Measurements from ENCODE around the gene SAP30BP.

Gene SAP30BP

DNA sequence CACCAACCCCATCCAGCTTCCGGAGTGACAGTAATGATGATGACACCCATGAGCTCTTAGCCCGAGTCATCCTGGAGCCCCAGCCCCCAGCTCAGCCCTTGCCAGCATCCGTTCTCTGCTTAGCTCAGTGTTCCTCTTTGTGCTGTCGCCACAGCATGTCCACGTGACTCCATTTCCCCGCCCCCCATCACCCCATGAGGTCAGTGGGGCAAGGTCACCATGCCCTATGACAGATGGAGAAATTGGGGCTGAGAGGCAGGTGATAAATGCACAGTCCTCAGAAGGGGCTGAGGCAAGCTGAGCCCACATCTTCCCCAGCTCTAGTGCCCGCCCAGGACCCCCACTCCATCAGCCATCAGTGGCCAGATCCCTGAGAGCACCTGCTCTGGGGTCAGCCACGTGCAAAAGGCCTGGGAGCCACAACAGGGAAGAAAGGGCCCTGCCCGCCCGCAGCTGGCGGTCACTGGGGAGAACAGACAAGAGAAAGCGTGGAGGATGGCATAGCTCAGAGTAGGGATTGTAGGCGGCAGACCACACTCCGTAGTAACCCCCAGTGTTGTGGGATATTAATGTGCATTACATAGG lies 71.2 kb downstream of the SAP30BP start:
- TF ChIP-seq SIN3A (IDR thresholded peaks at IDR 0.05; ENCODE audit: borderline replicate concordance, insufficient read depth, low read length) (no peak), FOXP2 (optimal IDR thresholded peaks at IDR 0.05; ENCODE audit: borderline replicate concordance, extremely low read depth, extremely low read length, insufficient read depth) (no peak), TAF1 (IDR thresholded peaks at IDR 0.05; ENCODE audit: borderline replicate concordance, insufficient read depth, low read length) (no peak)
- TF ChIP-seq, protein P1, sequence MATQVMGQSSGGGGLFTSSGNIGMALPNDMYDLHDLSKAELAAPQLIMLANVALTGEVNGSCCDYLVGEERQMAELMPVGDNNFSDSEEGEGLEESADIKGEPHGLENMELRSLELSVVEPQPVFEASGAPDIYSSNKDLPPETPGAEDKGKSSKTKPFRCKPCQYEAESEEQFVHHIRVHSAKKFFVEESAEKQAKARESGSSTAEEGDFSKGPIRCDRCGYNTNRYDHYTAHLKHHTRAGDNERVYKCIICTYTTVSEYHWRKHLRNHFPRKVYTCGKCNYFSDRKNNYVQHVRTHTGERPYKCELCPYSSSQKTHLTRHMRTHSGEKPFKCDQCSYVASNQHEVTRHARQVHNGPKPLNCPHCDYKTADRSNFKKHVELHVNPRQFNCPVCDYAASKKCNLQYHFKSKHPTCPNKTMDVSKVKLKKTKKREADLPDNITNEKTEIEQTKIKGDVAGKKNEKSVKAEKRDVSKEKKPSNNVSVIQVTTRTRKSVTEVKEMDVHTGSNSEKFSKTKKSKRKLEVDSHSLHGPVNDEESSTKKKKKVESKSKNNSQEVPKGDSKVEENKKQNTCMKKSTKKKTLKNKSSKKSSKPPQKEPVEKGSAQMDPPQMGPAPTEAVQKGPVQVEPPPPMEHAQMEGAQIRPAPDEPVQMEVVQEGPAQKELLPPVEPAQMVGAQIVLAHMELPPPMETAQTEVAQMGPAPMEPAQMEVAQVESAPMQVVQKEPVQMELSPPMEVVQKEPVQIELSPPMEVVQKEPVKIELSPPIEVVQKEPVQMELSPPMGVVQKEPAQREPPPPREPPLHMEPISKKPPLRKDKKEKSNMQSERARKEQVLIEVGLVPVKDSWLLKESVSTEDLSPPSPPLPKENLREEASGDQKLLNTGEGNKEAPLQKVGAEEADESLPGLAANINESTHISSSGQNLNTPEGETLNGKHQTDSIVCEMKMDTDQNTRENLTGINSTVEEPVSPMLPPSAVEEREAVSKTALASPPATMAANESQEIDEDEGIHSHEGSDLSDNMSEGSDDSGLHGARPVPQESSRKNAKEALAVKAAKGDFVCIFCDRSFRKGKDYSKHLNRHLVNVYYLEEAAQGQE (IDR thresholded peaks at IDR 0.05; ENCODE audit: insufficient read depth in 1 of 2, low read depth in 2 of 2, low read length in 2 of 2), result no peak

DNA sequence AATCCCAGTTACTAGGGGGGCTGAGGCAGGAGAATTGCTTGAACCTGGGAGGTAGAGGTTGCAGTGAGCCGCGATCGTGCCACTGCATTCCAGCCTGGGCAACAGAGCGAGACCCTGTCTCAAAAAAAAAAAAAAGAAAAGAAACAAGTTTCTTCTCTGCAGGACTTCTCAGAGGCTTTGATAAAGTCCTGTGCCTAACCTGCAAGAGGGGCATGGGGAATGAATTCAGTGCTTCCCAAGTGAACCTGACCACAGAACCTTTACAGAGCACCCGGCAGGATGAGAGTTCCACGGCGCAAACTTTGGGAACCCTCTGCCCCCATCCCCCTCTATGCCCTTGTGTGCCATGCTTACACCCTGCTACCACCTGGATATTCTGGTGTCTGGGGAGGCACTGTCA lies 72.0 kb downstream of the SAP30BP start:
- no peak for TF ChIP-seq FOXP2 (optimal IDR thresholded peaks at IDR 0.05; ENCODE audit: borderline replicate concordance, extremely low read depth, extremely low read length, insufficient read depth)
- TF ChIP-seq, protein P1 (IDR thresholded peaks at IDR 0.05; ENCODE audit: insufficient read depth in 1 of 2, low read depth in 2 of 2, low read length in 2 of 2), result no peak
- TF ChIP-seq POLR2AphosphoS5 (IDR thresholded peaks at IDR 0.05; ENCODE audit: low read depth, low read length), result no peak
- TF ChIP-seq TAF1 (IDR thresholded peaks at IDR 0.05; ENCODE audit: borderline replicate concordance, insufficient read depth, low read length), result no peak
- TF ChIP-seq SIN3A (IDR thresholded peaks at IDR 0.05; ENCODE audit: borderline replicate concordance, insufficient read depth, low read length), result no peak

DNA sequence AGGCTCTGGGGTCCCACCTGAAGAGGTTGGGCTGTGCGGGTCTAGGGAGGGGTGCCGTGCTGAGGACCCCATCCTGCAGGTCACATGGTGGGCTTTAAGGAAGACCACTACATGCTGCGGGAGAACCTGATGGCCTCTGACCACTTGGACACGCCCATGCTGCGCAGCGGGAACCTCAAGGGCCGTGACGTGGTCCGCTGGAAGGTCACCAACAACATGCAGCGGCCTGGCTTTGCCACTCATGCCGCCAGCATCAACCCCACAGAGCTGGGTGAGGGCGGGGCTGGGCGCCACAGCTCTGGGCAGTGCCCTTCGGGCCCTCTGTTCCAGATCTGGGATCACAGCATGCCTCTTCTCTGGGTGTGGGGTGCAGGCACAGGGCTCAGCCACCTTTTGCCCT lies 72.7 kb downstream of the SAP30BP start:
- no peak for TF ChIP-seq FOXP2 (optimal IDR thresholded peaks at IDR 0.05; ENCODE audit: borderline replicate concordance, extremely low read depth, extremely low read length, insufficient read depth)
- TF ChIP-seq SIN3A (IDR thresholded peaks at IDR 0.05; ENCODE audit: borderline replicate concordance, insufficient read depth, low read length), result no peak
- no peak for TF ChIP-seq TAF1 (IDR thresholded peaks at IDR 0.05; ENCODE audit: borderline replicate concordance, insufficient read depth, low read length)
- TF ChIP-seq POLR2AphosphoS5 (IDR thresholded peaks at IDR 0.05; ENCODE audit: low read depth, low read length), result no peak
- TF ChIP-seq, protein P1 (IDR thresholded peaks at IDR 0.05; ENCODE audit: insufficient read depth in 1 of 2, low read depth in 2 of 2, low read length in 2 of 2), result no peak

DNA sequence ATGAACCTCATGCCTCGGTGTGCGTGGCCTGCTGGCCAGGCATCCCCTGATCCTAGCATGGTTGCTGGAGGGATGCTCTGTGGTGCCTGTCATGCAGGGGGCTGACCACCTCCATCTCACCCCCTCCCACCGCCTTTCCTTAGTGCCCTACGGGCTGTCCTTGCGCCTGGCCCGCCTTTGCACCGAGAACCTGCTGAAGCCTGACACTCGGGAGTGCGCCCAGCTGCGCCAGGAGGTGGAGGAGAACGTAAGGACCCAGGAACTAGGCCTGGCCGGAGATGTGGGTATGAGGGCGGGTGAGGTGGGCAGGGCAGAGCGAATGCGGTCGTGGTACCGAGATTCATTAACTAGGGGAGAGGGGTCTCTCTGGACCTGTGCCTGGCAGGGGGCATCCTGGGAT lies 73.1 kb downstream of the SAP30BP start:
- TF ChIP-seq POLR2AphosphoS5 (IDR thresholded peaks at IDR 0.05; ENCODE audit: low read depth, low read length) (no peak), SIN3A (IDR thresholded peaks at IDR 0.05; ENCODE audit: borderline replicate concordance, insufficient read depth, low read length) (no peak), FOXP2 (optimal IDR thresholded peaks at IDR 0.05; ENCODE audit: borderline replicate concordance, extremely low read depth, extremely low read length, insufficient read depth) (no peak)
- TF ChIP-seq, protein P1 (IDR thresholded peaks at IDR 0.05; ENCODE audit: insufficient read depth in 1 of 2, low read depth in 2 of 2, low read length in 2 of 2), result no peak

DNA sequence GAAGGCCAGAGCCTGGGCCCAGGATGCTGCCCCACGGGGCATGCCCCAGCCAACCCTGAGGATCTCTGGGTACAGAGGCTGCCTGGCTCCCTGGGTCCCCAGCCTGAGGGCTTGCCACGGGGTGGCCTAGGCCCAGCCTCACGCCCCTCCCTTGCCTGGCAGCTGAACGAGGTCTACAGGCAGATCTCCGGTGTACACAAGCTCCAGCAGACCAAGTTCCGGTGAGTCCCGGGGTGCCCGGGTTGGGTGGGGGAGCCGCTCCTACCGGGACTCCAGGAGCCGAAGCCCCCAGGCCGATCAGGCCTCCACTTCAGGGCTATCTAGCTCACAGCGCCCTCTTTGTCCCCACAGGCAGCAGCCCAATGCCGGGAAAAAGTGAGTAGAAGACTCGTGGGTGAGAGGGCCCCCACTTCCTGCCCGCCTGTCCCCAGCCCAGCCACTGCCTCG lies 73.5 kb downstream of the SAP30BP start:
- TF ChIP-seq POLR2AphosphoS5 (IDR thresholded peaks at IDR 0.05; ENCODE audit: low read depth, low read length) (no peak), SIN3A (IDR thresholded peaks at IDR 0.05; ENCODE audit: borderline replicate concordance, insufficient read depth, low read length) (no peak), TAF1 (IDR thresholded peaks at IDR 0.05; ENCODE audit: borderline replicate concordance, insufficient read depth, low read length) (no peak), FOXP2 (optimal IDR thresholded peaks at IDR 0.05; ENCODE audit: borderline replicate concordance, extremely low read depth, extremely low read length, insufficient read depth) (no peak)
- TF ChIP-seq, protein P1 (IDR thresholded peaks at IDR 0.05; ENCODE audit: insufficient read depth in 1 of 2, low read depth in 2 of 2, low read length in 2 of 2), result no peak

Measured in PFSK-1 (cell line).